GM12872 (cell line): ENCODE data around the gene HUNK.

Source experiments
- TF ChIP-seq, protein P1 (sequence below): IDR thresholded peaks from 3 replicates; pipeline ENCODE4 v1.5.1; 2011; ENCODE audit warnings: low read depth, mild to moderate bottlenecking, low read length, moderate library complexity; ENCODE audit not compliant: insufficient read depth

HUNK gene

DNA sequence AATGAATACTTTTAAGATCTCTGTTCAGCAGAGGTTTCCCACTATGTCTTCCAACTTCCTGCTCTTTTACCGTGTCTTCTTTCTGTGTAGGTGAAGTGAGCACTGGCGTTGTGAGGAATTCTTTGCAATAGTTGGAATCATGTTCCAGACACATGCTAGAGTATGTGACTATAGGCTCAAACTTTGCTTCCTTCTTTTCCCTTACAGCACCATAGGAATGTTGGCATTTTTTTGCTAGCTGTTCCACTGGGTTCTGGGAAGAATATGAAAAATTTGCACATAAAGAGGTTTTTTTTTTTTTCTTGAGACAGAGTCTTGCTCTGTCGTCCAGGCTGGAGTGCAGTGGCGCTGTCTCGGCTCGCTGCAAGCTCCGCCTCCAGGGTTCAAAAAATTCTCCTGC, 15.7 kb upstream of the HUNK start:
- TF ChIP-seq, protein P1, sequence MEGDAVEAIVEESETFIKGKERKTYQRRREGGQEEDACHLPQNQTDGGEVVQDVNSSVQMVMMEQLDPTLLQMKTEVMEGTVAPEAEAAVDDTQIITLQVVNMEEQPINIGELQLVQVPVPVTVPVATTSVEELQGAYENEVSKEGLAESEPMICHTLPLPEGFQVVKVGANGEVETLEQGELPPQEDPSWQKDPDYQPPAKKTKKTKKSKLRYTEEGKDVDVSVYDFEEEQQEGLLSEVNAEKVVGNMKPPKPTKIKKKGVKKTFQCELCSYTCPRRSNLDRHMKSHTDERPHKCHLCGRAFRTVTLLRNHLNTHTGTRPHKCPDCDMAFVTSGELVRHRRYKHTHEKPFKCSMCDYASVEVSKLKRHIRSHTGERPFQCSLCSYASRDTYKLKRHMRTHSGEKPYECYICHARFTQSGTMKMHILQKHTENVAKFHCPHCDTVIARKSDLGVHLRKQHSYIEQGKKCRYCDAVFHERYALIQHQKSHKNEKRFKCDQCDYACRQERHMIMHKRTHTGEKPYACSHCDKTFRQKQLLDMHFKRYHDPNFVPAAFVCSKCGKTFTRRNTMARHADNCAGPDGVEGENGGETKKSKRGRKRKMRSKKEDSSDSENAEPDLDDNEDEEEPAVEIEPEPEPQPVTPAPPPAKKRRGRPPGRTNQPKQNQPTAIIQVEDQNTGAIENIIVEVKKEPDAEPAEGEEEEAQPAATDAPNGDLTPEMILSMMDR, result no peak

DNA sequence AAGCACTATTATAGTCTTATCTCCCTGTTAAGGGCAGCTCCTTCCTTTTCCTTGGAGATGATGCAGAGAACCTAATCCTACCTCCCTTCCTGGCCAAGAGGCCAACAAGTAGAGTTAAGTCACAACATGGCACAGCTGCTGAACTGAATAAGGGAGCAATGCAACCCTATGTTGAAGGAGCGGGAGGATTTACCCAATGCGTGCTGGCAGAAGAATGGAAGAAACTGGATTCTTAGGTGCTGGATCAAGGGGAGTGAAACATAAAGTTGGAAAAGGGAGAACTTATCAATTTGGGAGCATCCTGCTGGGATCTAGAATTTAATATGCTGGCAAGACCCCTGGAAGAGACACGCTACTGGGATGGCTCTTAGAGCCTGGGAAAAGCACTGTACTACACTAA, 12.0 kb upstream of the HUNK start:
- TF ChIP-seq, protein P1, result no peak

DNA sequence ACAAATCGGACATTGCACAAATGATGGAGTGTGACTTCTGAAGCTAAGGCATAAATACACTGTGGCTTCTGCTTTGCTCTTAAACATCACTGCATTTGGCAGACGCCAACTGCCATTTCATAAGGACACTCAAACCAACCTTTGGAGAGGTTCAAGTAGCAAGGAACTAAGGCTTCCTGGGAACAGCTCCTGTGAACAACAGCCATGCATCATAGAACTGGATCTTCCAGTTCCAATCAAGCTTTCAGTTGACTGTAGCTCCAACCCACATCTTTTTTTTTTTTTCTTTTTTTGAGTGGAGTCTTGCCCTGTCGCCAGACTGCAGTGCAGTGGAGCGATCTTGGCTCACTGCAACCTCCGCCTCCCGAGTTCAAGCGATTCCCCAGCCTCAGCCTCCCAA, 10.7 kb upstream of the HUNK start:
- TF ChIP-seq, protein P1, result no peak

DNA sequence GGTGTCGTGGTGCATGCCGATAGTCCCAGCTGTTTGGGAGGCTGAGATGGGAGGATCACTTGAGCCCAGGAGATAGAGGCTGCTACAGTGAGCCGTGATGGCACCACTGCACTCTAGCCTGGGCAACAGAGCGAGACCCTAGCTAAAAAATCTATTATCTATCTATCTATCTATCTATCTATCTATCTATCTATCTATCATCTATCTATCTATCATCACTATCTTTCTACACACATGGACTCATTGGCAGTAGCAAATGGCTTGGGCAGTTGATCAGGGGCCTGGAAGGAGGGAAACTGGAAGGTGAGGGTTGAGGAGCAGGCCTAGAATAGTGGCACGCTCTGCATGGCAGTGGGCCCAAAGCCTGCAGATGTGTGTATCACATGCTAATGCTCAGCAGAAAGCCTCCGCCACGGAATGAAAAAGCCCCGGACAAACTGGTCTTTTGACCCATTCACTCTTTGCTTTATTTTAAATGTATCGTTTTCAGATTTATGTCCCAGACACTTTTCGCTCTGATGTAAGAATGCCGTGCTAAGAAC, 7.3 kb upstream of the HUNK start:
- TF ChIP-seq, protein P1, result no peak

- TF ChIP-seq, protein P1, result peak; percentile 89
Observed at GRCh38 chr21:31866077-31866511, 6.7 kb upstream of the HUNK start.

DNA sequence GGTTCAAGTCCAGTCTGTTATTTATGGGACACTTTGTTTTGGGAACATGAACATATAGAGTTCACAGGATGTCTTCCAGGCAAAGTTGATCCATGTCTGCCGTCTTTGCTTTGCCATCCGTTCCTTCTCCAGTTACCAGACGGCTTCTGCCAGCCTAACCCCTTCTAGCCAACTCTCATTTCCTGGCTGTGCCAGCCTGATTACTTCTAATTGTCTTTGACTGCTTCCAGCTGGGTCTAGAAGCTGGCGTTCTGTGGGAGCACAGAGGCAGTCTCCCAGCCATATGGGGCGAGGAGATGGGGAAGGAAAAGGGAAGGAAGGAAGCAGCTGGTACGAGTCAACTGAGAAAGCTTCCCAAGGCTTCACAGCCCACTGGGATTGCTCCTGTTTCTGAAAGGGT, 3.1 kb upstream of the HUNK start:
- TF ChIP-seq, protein P1, result no peak

GRCh38 chr21:31870472-31871193, 2.2 kb upstream of the HUNK start:
- TF ChIP-seq, protein P1, result no peak

DNA sequence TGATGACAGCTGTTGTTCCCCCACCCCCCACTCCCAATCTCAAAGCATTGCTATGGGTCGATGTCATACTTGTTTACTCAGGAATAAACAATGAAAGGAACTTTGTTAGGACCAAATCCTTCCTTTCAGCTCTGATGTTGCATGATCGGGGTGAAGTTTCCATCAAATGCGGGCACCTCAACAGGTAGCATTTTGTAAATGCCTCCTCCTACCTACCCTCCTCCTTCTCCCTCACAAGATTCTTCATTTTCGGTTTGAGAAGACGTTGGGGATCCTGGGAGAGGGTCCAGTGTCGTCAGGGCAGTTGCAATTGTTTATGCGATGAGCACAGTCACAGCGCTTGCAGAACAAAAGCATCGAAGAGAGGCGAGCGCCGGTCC, 758 bp upstream of the HUNK start:
- TF ChIP-seq, protein P1, result no peak
